Stimulated activated memory B cell treated with anti-CD40 and anti-IgM and Interleukin-4, amounts not matched to agents 10 μg/mL and 1 μg/mL and 100 μg/mL, for 72 hours (primary cell): ENCODE measurements around the gene AADAT.

Experiments used
- ATAC-seq: fragments of 150-1000 bp; cut with Tn5 transposase; 2 replicates; pipeline ENCODE4 v1.10.0; 2021
- H3K27ac Mint-ChIP-seq: one replicate; pipeline ENCODE4 v1.8.0; 2022; ENCODE audit warnings: mild to moderate bottlenecking, mixed read lengths
- H3K27me3 Mint-ChIP-seq: one replicate; pipeline ENCODE4 v1.8.0; 2022; ENCODE audit warnings: mixed read lengths
- H3K36me3 Mint-ChIP-seq: one replicate; pipeline ENCODE4 v1.8.0; 2022; ENCODE audit warnings: mixed read lengths
- H3K4me1 Mint-ChIP-seq: one replicate; pipeline ENCODE4 v1.8.0; 2022; ENCODE audit warnings: mixed read lengths
- H3K4me3 Mint-ChIP-seq: one replicate; pipeline ENCODE4 v1.8.0; 2022; ENCODE audit warnings: mild to moderate bottlenecking, moderate library complexity, mixed read lengths
- H3K9me3 Mint-ChIP-seq: one replicate; pipeline ENCODE4 v1.8.0; 2022; ENCODE audit warnings: mixed read lengths

Gene AADAT

GRCh38 chr4:170027181-170027829 lies 62.5 kb downstream of the AADAT start:
- Mint-ChIP-seq H3K36me3 (no peaks in the 10 kb centered on the region), H3K4me1 (peaks cover 10% of the 10 kb centered on the region), H3K27ac (peak overlapping the region; percentile 68), H3K4me3 (peak overlapping the region; percentile 85), H3K27me3 (peaks cover 33% of the 10 kb centered on the region), H3K9me3 (no peaks in the 10 kb centered on the region)
- ATAC-seq, result peak; percentile 86

DNA sequence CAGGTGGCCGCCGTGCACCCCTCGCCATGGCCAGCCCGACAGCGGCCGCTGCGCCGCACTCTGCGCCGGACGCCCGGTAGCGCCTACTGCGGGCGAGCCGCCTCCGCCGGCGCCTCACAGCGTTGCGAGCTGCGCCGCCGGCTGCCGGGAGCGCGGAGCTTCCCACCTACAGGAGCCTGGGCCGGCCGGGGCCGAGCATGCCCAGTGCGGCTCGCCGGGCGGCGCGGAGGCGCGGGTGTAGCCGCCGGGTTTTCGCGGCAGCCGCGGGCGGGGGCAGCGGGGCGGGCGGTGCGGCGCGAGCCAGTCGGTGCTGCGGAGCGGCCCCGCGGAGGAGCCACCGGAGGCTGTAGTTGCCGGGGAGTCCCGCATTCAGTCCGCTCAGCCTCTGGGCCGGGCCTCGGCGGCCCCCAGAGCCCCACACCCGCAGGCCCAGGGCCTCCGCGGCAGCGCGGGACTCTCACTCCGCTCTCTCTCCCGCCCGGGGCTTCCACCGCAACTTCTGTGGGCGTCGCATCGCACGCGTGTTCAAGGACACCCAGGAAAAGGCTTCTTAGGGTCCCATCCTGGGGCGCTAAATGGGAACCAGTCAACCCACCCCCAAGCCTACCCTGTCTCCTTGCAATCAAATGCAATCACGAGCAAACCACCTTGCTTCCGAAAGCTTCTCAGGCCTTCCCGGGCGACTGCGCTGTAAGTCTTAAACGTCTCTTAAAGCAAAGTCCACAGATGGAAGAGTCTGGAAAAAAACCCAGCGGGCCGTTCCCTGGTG lies 63.3 kb downstream of the AADAT start, which contains the start of gene MFAP3L:
MFAP3L (minus strand) TSS at position 143 of the 769 bp plus-strand sequence. CDS start 20,518 bp downstream, outside the sequence.
- Mint-ChIP-seq H3K27me3 (peaks cover 33% of the 10 kb centered on the region), H3K4me1 (peaks cover 10% of the 10 kb centered on the region), H3K9me3 (no peaks in the 10 kb centered on the region), H3K27ac (peak within 1 kb of the TSS; percentile 68), H3K36me3 (no peaks in the 10 kb centered on the region), H3K4me3 (peak within 1 kb of the TSS; percentile 85)
- peak; percentile 90 for ATAC-seq

DNA sequence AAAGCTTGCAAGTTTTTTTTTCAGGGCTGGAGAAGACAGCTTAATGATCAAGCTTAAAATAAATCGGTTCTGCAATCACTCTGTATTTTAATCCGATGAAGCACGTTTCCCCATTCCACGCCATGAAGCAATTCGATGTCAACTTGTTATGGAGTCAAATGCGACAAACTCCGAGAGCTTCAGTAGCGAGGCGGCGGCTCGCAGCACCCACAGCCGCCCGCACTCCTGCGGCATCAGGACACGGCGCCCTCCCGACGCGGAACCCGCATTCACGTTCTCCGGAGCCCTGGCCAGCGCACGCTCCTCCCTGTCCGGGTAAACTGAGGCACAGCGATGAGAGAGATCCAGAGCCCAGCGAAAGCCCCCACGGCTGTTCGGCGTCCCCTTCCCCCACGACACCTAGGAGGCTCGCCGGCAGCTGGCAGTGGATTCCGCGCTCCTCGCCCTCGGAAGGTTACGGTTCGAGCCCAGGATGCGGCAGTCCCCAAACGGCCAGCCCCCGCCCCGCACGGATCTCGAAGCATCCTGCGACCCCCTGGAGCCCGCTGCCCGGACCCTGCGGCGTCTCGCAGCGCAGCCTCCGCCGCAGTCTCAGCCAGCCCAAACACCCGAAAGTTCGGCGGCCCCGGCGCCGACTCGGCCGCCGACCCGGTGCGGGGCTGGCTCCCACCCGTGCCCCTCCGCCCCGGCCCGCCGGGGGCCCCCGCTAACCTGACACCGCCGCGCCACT lies 64.1 kb downstream of the AADAT start:
- H3K9me3 Mint-ChIP-seq, result no peaks in the 10 kb centered on the region
- H3K4me1 Mint-ChIP-seq, result peaks cover 10% of the 10 kb centered on the region
- no peaks in the 10 kb centered on the region for H3K36me3 Mint-ChIP-seq
- no peak for ATAC-seq
- no peak overlapping the region for H3K27ac Mint-ChIP-seq
- peaks cover 33% of the 10 kb centered on the region for H3K27me3 Mint-ChIP-seq
- peak overlapping the region; percentile 76 for H3K4me3 Mint-ChIP-seq

DNA sequence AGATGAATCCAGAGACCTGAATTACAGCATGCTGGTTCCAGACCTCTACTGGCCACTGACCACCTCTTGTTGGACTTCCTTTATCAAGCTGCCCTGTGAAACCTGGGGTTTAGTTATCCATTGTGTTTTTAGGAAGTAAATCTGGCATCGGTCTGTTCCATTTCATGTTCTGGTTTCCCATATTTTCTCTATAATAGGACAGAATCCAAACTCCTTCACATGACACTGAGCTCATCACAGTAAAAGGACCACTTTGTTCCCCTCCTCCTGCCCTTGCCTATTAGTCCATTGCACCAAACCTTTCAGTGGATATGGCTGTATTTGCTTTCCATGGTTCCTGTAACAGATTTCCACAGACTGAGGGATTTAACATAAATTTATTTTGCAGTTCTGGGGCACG lies 67.5 kb downstream of the AADAT start:
- peaks cover 2% of the 10 kb centered on the region for H3K4me1 Mint-ChIP-seq
- no peak overlapping the region for H3K4me3 Mint-ChIP-seq
- no peaks in the 10 kb centered on the region for H3K9me3 Mint-ChIP-seq
- H3K27me3 Mint-ChIP-seq, result peaks cover 7% of the 10 kb centered on the region
- H3K36me3 Mint-ChIP-seq, result no peaks in the 10 kb centered on the region
- no peak overlapping the region for H3K27ac Mint-ChIP-seq
- ATAC-seq, result no peak

DNA sequence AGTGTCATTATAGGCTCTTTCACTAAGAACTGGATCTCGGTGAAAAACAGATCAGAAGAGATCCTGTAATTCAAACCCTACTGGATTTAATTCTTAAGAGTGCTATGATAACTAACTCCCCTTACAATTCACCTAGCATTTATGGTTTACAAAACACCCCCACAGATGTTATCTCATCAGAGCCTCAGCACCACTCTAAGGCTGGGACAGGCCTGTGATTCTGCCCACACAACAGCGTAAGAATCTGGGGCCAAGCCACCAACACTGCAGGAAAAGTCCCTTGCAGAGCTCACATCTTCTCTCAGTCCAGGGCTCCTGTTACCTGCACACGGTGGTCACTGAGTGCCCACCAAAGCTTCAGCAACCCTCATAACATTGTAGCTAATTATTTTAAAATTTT lies 72.5 kb downstream of the AADAT start:
- Mint-ChIP-seq H3K27me3 (no peaks in the 10 kb centered on the region), H3K36me3 (no peaks in the 10 kb centered on the region), H3K27ac (no peak overlapping the region), H3K4me1 (no peaks in the 10 kb centered on the region), H3K4me3 (no peak overlapping the region), H3K9me3 (no peaks in the 10 kb centered on the region)
- ATAC-seq, result no peak

DNA sequence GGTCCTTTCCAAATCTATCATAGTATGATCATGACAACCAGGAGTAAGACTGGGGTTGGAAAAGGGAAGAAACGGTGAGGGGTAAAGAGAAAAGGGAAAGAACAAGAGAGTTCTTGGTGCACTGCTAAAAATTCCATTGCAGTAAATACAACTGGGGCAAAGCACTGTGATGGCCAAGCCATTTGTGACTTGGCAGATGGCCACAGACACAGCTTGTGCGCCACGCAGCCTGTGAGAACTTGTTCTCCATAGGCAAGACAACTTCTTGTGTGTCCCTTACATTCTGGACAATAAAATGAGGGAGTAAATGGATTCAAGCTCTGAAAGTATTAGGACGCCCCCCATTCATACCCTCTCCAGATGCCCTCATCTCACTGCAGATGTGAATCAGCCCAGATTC lies 74.5 kb downstream of the AADAT start:
- H3K36me3 Mint-ChIP-seq, result no peaks in the 10 kb centered on the region
- no peaks in the 10 kb centered on the region for H3K27me3 Mint-ChIP-seq

DNA sequence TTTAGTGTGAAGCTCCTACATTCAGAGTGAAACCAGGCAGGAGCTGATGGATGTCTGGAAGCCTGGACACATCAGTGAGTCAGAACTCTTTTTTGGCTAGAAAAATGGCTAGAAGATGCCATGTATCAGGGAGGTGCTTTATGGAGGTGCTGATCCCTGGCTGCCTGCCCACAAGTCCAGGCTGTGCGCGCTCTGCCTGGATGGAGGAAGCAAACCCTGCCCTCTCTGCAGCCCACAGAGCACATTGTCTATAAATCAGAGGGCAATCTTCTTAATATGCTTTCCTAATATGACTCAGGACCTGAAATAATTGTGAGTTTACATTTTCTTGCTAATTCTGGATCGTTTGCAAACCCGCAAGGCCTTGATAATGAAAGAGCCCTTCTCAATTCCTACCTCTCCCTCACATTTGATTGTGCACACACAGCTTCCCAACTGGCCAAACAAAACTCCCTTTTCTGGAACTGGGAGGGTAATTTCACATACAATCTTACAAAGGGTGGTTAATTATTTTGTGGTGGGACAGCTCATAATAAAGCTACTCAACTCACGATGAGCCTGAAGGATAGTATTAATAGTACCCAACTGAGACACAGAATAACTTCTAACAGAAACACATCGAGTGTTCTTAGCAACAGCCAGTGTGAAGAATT lies 75.3 kb downstream of the AADAT start:
- no peaks in the 10 kb centered on the region for H3K27me3 Mint-ChIP-seq
- H3K9me3 Mint-ChIP-seq, result no peaks in the 10 kb centered on the region
- ATAC-seq, result no peak
- no peaks in the 10 kb centered on the region for H3K4me1 Mint-ChIP-seq
- H3K27ac Mint-ChIP-seq, result no peak overlapping the region
- H3K36me3 Mint-ChIP-seq, result no peaks in the 10 kb centered on the region
- no peak overlapping the region for H3K4me3 Mint-ChIP-seq

More for the DNA sequence above, 74.5 kb downstream of the AADAT start:
- Mint-ChIP-seq H3K27ac (no peak overlapping the region), H3K9me3 (no peaks in the 10 kb centered on the region), H3K4me1 (no peaks in the 10 kb centered on the region), H3K4me3 (no peak overlapping the region)
- ATAC-seq, result no peak

DNA sequence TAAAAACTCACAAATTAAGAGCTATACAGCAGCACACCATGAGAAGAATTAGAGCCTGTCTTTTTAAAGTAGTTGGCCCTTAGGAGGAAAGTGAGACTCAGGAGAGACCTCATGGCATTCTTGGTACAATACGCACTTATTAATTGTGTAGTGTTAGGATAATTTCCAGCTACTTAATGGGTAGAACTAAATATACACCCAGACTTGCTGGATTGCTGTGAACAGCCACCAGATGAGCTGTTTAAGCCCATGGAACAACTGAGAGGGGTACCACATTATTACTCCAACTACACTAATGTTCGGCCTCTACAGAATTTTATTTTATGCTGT lies 77.2 kb downstream of the AADAT start:
- Mint-ChIP-seq H3K4me3 (no peak overlapping the region), H3K4me1 (peaks cover 11% of the 10 kb centered on the region), H3K27me3 (no peaks in the 10 kb centered on the region), H3K36me3 (no peaks in the 10 kb centered on the region), H3K9me3 (no peaks in the 10 kb centered on the region), H3K27ac (no peak overlapping the region)
- no peak for ATAC-seq

GRCh38 chr4:170011921-170012628 lies 77.7 kb downstream of the AADAT start:
- Mint-ChIP-seq H3K27me3 (peaks cover under 1% of the 10 kb centered on the region), H3K9me3 (no peaks in the 10 kb centered on the region), H3K36me3 (no peaks in the 10 kb centered on the region), H3K27ac (no peak overlapping the region), H3K4me3 (no peak overlapping the region), H3K4me1 (peaks cover 12% of the 10 kb centered on the region)
- ATAC-seq, result no peak
